ENCODE measurements around the gene NRP1.
"Not testable (repeated sequence)": the region's sequence is repeated elsewhere in the genome, so short reads cannot be mapped to it uniquely, and the experiment has no call there.

The NRP1 gene

DNA sequence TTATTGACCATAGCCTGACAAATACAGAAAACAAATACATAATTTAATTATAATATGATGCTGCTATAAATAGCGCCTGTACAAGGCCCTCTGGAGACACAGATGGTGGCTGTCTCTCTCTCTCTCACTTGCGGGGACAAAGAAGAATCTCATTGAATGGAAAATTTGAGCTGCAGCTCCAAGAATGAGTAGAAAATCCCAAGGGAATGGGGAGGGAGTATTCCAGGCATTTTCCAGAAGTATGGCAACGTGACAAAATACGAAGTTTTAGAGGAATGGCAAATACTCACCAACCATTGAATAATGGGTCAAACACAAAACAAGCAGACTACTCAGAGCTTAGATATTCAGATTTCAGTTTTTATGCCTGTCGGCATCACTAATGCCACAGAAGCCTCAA, 179.9 kb downstream of the NRP1 start:
- in situ Hi-C loops (cut with MboI; ENCODE audit: low sequenced_read_pairs), result no loop called here

DNA sequence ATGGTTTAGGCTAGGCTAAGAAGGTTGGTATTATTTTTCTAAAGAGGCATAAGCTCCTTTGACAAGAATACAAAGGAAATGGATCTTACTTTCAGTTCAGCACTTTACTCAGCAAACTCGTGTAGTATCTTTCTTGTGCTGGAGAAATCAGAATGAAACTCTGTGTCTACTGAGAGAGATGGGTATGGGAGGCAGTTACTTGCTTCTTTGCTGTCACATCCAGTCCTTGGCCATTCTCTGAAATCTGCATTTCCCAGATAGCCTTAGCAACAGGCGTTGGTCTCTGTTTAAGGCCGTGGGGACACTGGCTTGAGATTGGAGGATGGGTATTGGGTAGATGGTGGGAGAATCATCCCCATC, 180.5 kb downstream of the NRP1 start:
- in situ Hi-C loops (cut with MboI; ENCODE audit: low sequenced_read_pairs), result no loop called here

DNA sequence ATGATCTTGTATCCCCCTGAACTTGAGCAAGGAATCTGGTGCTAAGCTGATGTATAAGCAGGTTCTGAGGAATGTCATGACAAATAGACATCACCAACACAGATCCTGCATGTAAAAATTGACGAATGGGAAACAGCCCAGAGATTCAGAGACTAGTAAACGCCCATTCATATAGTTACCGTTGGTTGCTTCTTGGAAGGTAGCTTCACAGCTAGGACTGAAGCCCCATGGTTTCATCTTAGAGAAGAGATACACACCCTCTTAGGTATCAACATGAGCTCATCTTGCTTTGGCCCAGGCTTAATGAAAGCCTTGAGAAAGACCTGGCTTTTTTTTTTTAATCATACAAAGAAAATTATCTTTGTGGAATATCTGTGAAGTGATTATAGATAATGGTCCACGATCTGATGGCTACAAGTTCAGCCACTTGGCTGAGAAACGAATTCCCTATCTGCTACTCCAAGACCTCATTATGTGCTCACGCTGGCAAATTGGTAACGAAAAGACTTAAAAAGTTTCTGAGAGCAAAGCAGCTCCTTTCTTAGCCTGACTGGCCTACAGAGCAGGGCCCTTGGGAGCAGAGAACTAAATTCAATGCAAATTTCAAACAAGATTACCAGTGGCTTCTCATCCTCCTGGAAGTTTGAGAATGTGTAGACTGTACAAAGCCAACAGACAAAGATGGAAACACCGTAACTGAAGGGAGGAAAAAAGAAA, 181.1 kb downstream of the NRP1 start:
- in situ Hi-C loops (cut with MboI; ENCODE audit: low sequenced_read_pairs), result no loop called here

DNA sequence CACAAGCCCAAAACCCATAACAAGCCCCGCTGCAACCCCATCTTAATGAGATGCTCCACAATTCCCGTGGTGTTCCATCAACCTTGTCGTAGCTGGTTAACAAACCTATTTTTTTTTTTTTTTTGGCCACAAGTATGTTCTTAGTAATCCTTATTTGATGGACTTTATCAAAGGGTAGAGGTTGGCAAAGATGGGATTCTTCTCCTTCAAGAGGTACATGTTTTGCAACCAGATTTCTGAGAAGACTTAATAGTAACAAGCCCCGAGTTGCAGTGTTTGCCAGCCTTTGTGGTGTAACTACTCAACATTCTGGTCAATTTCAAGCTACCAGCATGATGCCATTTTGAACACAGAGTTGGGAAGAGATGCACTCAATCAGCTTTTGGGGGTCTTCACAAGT, 181.7 kb downstream of the NRP1 start:
- in situ Hi-C loops (cut with MboI; ENCODE audit: low sequenced_read_pairs), result no loop called here

DNA sequence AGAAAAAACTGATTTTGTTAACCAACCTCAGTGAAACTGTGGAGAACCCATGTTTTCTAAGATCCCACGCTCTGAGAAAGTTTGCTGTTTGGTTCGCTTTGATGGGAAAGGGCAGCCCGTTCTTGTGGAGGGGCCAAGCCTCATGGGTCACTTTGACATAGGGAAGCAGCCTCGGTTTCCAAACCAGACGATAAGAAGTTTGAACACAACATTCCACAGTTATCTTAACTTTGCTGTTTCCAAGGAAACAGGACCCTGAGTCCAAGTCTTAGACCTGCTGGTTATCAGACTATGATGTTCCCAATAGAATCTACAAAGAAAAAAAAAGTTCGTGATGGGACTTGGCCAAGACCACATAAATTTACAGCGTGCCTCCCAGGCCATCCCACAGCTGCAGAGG, 182.3 kb downstream of the NRP1 start:
- in situ Hi-C loops (cut with MboI; ENCODE audit: low sequenced_read_pairs), result no loop called here

DNA sequence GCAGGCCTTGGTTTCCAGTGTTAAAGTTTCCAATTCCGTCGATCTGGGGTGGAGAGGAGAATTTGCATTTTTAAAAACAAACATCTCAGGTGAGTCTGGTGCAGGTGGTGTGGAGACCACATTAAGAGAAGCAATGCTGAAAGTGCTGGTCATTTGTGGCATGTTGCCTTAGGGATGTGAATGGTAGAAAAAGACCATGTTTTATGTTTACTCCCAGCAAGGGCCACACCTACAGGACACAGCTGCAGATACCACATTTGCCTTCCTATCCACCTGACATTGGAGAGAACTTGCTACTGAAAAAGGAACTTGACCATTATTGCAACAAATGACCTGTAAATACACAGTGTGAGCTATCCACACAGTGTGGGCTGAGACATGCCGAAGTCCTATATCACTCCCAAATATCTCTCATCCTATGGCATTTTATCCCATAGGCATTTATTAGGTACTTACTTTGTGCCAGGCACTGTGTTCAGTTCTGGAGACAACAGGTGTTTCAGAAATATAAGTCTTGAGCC, 183.1 kb downstream of the NRP1 start:
- in situ Hi-C loops (cut with MboI; ENCODE audit: low sequenced_read_pairs), result no loop called here

DNA sequence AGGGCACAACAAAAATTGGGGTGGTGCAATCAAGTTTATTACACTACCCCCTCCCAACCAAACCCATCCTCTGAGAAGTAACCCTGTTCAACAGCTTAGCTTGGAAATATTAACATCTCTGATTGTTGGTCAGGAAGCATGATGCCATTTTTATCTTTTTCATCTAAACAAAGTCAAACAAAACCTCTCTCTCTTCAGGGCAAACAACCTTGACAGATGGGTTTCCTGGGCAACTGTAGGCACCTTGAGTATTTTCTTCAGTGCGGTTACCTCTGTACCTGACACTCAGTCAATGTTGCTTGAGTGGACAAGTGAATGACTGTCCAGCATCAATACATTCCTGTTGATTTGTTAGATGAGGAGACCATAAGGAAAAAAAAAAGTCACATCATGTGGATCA, 183.6 kb downstream of the NRP1 start:
- in situ Hi-C loops (cut with MboI; ENCODE audit: low sequenced_read_pairs), result no loop called here

DNA sequence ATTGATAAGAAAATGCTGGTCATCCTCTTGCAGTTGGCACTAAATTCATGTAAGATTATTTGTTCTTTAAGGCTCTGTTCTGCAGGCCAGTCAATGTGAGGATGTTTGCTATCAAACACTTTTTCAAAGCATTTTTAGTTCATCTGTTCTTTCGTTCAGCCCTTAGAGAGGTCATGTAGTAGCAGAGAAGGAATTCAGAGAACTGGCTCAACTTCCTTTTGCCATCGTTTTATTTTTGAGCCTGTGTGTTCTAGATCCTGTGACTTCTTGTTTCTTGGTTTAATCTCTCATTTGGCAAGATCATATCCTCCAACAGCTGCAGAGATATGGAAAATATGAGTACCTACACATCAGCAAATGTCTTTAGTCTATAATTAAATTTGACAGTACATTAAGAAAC, 184.3 kb downstream of the NRP1 start:
- in situ Hi-C loops (cut with MboI; ENCODE audit: low sequenced_read_pairs), result no loop called here

DNA sequence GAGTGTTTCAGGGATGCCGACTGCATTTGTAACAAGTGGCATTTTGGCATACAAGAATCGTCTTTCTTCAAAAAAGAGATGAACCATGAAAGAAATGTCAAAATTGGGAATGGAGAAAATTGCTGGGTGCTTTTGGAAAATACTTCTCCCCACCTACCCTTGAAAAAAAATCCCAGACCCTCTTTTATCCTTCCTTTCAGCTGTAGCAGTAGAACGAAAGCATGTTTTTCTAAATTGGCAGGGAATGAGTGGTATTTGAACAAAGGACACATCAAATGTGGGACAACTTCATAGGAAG, 187.5 kb downstream of the NRP1 start:
- in situ Hi-C loops (cut with MboI; ENCODE audit: low sequenced_read_pairs), result no loop called here

DNA sequence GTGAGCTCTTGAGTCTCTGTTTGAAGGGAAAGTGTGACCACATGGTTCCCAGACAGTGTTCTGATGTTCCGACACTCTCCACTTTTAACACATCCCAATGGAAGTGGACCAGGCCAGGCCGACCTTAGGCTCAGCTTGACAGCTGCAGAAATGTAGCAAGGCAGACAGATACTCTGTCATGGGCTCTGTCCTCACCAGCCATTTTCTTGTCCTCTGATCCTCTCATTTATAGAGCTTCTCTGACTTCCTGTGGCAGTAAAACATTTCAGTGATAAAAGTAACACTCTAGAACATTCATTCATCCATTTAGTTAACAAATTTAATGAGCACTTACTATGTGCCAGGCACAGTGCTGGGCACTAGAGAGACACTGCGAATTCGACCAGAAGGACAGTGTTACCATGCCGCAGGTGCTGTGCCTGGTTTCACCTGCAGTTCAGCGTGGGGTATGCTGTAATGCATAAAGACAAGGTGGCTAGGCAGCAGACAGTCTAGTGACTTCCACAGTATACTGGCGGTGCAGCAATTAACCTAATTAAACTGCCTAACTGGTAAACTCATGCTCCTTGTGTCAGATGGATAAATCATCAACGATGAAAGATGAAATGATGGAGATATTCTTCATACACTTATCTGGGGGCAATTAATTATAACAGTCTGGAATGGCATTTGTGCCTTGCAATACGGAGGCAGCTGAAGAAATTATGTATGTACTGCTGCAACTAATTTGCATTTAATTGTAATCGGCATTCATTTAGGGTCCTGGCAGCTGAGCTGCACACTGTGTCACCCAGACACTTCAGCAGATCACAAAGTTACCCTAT, 188.1 kb downstream of the NRP1 start:
- in situ Hi-C loops (cut with MboI; ENCODE audit: low sequenced_read_pairs), result no loop called here

DNA sequence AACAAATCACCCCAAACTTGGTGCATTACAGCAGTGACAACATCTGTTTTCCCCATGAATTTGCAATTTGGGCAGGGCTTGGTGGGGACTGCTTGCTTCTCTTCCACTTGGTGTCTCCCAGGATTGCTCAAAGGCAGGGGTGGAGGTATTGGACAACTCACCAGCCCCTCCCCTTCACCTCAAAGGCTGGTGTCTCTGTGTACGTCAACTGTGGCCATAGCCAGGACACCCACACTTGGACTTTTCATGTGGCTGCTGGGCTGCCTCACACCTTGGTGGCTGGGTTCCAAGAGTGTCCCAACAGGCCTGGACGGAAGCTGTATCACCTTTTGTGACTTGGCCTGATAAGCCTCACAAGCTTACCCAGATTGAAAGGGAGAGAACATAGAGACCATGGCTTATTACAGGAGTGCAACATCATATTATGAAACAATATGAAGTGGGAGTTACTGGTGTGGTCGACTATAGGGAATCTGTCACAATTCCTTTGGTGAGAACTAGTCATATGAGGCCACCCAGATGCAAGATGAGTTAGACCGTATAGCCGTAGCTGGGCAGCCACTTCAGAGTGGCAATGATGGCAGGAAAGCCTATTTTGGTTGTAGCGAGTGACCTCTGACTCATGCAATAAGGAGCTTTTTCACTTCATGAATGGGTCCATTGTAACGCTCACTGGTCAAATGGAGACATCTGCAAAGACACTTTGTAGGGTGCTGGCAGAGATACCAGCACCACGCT, 188.8 kb downstream of the NRP1 start:
- in situ Hi-C loops (cut with MboI; ENCODE audit: low sequenced_read_pairs), result no loop called here

DNA sequence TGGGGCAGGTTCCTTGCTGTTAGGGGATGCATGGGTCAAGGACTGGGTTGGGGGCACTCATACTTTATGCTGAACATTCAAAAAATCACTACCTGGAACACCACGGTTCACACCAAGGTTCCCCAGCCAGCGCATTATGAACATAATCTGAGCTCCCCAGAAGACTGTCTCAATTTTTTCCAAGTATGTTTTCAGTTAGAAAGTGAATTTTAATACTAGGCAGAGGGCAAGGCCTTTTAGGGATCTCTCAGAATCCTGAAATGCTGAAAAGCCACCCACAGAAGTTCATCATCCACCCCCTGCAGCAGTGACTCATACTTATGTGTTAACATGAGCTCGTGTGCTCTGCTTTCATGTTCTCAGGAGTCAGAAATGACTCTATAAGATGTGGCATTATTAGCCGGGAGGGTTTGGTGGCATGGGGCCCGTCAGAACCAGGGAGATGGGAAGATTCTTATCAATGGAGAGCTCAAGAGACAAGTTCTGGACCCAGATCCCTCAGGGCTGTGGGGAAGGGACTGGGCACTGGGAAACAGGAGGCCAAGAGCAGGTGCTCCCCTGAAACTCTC, 191.2 kb downstream of the NRP1 start:
- in situ Hi-C loops (cut with MboI; ENCODE audit: low sequenced_read_pairs), result no loop called here

DNA sequence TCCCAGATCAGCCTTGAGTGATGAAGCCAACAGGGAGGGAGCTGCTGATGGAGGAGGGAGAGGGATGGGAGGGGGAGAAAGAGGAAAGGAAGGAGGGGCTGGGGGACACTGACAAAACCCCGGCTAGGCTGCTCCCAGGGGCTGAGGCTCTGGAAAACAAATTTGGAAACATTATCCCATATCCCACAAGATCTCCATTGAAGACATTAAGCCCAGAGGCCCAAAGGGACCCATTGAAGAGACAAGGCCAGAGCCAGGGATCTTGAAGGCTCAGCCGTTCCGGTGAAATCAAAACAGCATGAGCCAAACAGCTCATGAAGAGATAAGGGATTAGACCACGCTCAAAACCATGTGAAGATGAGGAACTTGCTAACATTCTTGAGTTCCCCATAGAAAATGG, 192.2 kb downstream of the NRP1 start:
- in situ Hi-C loops (cut with MboI; ENCODE audit: low sequenced_read_pairs), result no loop called here

DNA sequence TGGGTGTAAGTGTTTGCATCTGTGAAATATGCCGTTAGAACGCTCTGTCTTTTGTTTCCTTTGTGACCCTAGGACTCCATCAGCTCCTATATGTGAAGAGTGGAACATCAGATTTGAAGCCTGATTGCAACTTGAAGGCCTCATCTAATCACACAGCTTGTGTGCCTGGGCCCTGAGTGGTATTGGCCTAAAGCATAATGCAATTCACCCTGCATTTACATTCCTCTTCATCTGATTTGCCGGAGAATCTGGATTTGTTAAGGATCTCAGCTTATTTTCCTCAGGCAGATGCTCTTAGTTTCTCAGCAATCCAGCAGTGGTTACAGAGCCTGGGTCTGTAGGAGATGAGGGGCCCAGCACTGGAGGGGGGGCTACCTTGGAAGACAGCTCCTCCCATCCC, 193.2 kb downstream of the NRP1 start:
- in situ Hi-C loops (cut with MboI; ENCODE audit: low sequenced_read_pairs), result no loop called here

DNA sequence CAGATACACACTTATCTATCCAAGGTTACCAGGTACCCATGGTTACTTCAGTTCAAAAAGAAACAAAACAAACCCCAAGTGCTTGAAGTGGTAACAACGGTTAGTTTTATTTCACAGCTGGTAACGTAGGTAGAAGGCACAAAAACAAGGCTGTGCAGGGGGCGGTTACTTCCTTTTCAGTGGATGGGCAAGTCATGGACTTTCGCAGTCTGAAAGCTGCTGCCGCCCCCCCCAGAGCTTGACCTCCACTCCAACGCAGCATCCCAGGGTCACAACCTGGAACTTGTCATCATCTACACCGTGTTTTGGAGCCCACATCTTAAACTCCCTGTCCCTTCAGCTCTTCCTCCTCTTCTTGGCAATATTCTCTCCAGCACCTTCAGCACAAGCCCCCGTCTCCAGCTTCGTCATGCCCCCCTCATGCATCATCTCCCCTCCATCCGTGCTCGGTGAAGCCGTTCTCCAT, 195.3 kb downstream of the NRP1 start:
- in situ Hi-C loops (cut with MboI; ENCODE audit: low sequenced_read_pairs), result no loop called here

DNA sequence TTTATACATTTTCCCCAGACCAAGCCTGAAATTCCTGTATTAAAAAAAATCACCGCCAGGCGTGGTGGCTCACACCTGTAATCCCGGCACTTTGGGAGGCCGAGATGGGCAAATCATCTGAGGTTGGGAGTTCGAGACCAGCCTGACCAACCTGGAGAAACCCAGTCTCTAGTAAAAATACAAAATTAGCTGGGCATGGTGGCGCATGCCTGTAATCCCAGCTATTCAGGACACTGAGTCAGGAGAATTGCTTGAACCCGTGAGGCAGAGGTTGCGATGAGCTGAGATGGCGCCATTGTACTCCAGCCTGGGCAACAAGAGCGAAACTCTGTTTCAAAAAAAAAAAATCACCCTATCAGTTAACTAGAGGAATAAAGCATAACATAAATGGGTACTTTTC, 195.8 kb downstream of the NRP1 start:
- in situ Hi-C loops (cut with MboI; ENCODE audit: low sequenced_read_pairs), result not testable (repeated sequence)

DNA sequence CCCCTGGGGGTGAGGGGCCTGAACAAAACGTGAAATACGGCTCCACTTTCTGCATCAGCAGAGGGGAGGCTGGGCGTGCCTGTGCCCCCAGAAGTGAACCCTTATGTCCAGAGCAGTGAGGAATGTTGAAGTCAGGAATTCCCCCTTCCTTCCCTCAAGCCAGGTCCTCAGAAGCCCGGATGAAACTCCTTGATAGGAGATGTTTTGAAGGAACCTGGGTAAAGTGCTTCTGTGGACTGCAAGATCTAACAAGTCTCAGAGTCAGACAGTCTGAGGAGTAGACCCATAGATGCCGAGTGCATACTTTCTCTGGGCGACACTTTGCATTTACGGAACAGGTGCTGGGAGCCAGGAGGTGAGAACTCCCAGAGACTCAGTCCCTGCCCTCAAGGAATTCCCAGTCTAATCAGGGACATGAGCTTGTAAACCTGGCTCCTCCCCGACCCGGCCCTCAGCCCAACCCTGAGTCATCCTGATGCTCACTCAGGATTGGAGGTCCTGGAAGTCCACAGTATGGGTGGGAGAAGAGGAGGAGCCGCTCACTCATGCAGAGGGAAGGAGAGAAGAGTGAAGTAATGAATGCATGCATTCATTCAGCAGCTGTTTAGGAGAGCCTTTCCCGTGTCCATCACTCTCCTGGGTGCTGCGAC, 197.0 kb downstream of the NRP1 start:
- in situ Hi-C loops (cut with MboI; ENCODE audit: low sequenced_read_pairs), result no loop called here

DNA sequence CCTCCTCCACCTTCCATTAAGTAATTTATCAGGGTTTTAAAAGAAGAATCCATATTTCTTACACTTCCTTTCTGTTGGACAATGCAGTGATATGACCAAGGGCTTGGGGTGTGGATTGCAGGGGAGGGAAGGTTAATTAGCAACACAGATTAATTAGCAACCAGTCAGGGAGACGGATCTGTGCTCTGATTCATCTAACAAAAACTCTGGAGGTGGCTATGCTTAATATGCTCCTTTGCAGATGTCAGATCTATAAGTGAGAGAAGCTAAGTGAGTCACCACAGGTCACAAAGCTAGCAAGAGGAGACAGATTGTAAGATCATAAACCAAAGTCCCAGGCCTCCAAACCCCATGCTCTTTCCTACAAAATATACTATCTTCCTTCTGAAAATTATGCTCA, 197.7 kb downstream of the NRP1 start:
- in situ Hi-C loops (cut with MboI; ENCODE audit: low sequenced_read_pairs), result no loop called here

DNA sequence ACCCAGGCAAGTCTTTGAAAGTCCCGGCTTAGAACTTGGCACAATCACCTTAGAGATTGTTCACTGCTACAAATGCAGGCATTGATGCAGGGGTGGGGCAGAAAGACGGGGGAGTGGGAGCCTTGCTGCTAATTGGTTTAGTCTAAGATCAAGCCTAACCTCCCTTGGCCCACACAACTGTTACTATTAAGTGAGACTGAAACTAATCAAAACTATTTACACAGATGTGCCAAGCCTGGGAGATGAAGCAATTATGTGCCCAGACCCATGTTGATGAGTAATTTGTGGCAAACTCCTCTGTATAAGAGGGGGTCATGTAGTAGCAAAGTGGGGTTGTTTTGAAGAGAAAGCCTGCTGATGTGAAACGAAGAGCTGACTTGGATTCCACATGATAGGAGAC, 198.2 kb downstream of the NRP1 start:
- in situ Hi-C loops (cut with MboI; ENCODE audit: low sequenced_read_pairs), result no loop called here

DNA sequence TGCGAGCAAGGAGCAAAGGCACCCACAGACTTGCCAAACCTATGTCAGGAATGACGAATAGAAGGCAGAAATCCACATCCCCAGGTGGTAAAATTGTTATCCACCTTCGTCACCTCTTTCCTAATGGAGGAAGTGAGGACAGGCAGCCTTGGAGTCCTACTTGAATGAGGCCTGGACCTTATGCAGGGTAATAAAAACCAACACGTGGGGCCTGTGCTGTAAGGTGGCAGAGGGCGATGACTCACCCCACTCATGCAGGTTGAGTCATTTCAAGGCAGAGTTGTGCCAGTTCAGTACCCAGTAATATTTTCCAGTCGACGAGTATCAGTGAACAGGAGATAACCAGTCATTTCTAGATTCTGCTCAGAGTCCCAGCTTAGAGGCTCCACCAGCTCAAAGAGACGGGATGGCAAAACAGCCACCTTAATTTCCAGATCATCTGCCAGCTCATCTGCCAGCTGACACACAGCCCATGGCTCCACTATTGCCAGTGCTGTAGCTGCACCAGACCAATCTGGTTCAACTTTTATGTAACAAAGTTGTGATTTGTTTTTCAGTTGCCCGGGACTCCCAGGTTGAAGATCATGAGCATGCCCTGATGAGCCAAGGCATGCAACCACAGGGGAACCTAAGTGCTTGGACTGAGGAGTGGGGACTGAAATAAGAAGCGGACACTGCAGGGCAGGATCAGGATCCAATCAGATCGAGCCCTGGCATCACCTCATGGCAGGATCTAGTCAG, 200.3 kb downstream of the NRP1 start:
- in situ Hi-C loops (cut with MboI; ENCODE audit: low sequenced_read_pairs), result no loop called here

Measured in HL-60/S4 treated with phorbol 12-myristate 13-acetate at 8.2 ng/mL for 4 days and 3 days (cell line).